ENCODE data around the gene SERGEF. TPM values are rescaled to one million over a fixed set of nuclear protein-coding genes. Genes with fewer than 3 reads are reported as not detected.

Gene SERGEF
- total RNA-seq, 2 donors from 2014 or later = 23.2 to 36.2 TPM

- Histone ChIP-seq H3K9ac (ENCODE audit: low read depth in 2 of 2, low read length in 2 of 2) (no peak overlapping the region), H3K27ac (no peak overlapping the region), H3K4me1 (no peaks in the 10 kb centered on the region), H3K27me3 (no peaks in the 10 kb centered on the region), H3K9me3 (no peaks in the 10 kb centered on the region), H3K36me3 (no peaks in the 10 kb centered on the region), H3K4me3 (no peak overlapping the region)
- intact Hi-C loops (cut with DNase I) = no loop called here
- no peak for TF ChIP-seq CTCF (IDR thresholded peaks at IDR 0.05)
- DNase-seq = no peak
Measured at GRCh38 chr11:17934194-17934593, 78.7 kb downstream of the SERGEF start.

GRCh38 chr11:17933708-17934107 is 79.1 kb downstream of the SERGEF start:
- Histone ChIP-seq H3K27me3 (no peaks in the 10 kb centered on the region), H3K4me1 (no peaks in the 10 kb centered on the region), H3K9ac (ENCODE audit: low read depth in 2 of 2, low read length in 2 of 2) (no peak overlapping the region), H3K4me3 (no peak overlapping the region), H3K36me3 (no peaks in the 10 kb centered on the region), H3K9me3 (no peaks in the 10 kb centered on the region), H3K27ac (no peak overlapping the region)
- DNase-seq = no peak
- TF ChIP-seq CTCF (IDR thresholded peaks at IDR 0.05) = no peak
- intact Hi-C loops (cut with DNase I) = no loop called here

- Histone ChIP-seq H3K27ac (no peak overlapping the region), H3K4me3 (no peak overlapping the region), H3K36me3 (no peaks in the 10 kb centered on the region), H3K9me3 (no peaks in the 10 kb centered on the region), H3K4me1 (no peaks in the 10 kb centered on the region), H3K27me3 (no peaks in the 10 kb centered on the region), H3K9ac (ENCODE audit: low read depth in 2 of 2, low read length in 2 of 2) (no peak overlapping the region)
- intact Hi-C loops (cut with DNase I) = no loop called here
- DNase-seq = no peak
- TF ChIP-seq CTCF (IDR thresholded peaks at IDR 0.05) = no peak
Measured at GRCh38 chr11:17932472-17932871, 80.4 kb downstream of the SERGEF start.

- TF ChIP-seq CTCF (IDR thresholded peaks at IDR 0.05) = no peak
- H3K4me3 ChIP-seq = no peak overlapping the region
- no peak overlapping the region for H3K9ac ChIP-seq (ENCODE audit: low read depth in 2 of 2, low read length in 2 of 2)
- no peaks in the 10 kb centered on the region for H3K27me3 ChIP-seq
- intact Hi-C loops (cut with DNase I) = no loop called here
- no peaks in the 10 kb centered on the region for H3K36me3 ChIP-seq
- no peaks in the 10 kb centered on the region for H3K4me1 ChIP-seq
- no peaks in the 10 kb centered on the region for H3K9me3 ChIP-seq
- no peak overlapping the region for H3K27ac ChIP-seq
- DNase-seq = no peak
Measured at GRCh38 chr11:17931595-17931994, 81.3 kb downstream of the SERGEF start.

- TF ChIP-seq CTCF (IDR thresholded peaks at IDR 0.05) = no peak
- Histone ChIP-seq H3K27ac (no peak overlapping the region), H3K27me3 (no peaks in the 10 kb centered on the region), H3K36me3 (no peaks in the 10 kb centered on the region), H3K4me3 (no peak overlapping the region), H3K9me3 (no peaks in the 10 kb centered on the region), H3K4me1 (no peaks in the 10 kb centered on the region), H3K9ac (ENCODE audit: low read depth in 2 of 2, low read length in 2 of 2) (no peak overlapping the region)
- DNase-seq = no peak
- intact Hi-C loops (cut with DNase I) = no loop called here
Measured at GRCh38 chr11:17930544-17931125, 82.2 kb downstream of the SERGEF start.
